Kidney epithelial cell (primary cell): ENCODE data around the gene STK17A. TPM values are rescaled to one million over a fixed set of nuclear protein-coding genes. Genes with fewer than 3 reads are reported as not detected.
"Not testable (repeated sequence)": the region's sequence is repeated elsewhere in the genome, so short reads cannot be mapped to it uniquely, and the experiment has no call there.

ENCODE experiments used
- DNase-seq: peaks from one replicate; pipeline ENCODE4 v3.0.0-alpha.2; 2010; ENCODE audit warnings: low read depth
- H3K27me3 ChIP-seq: 2 replicates; pipeline ENCODE4 v1.6.0; 2011; ENCODE audit warnings: low read length; ENCODE audit not compliant: control insufficient read depth, insufficient read depth
- H3K36me3 ChIP-seq: 2 replicates; pipeline ENCODE4 v1.5.1; 2011; ENCODE audit warnings: low read length; ENCODE audit not compliant: control insufficient read depth, insufficient read depth
- H3K4me3 ChIP-seq: 2 replicates; pipeline ENCODE4 v1.5.1; 2011; ENCODE audit warnings: low read depth, mild to moderate bottlenecking, control low read depth, low read length
- total RNA-seq: library from RNA; depleted of rRNA; stranded (reverse); fragments of >200 nt; gene quantifications from 2 replicates; pipeline ENCODE4 v1.2.3, GENCODE V29; 2015
- TF ChIP-seq, protein P1 (sequence below): IDR thresholded peaks from 2 replicates; pipeline ENCODE4 v1.5.1; 2011; ENCODE audit warnings: mild to moderate bottlenecking, moderate library complexity, low read length, control low read depth, inconsistent platforms; ENCODE audit not compliant: insufficient read depth, poor library complexity, severe bottlenecking

Gene STK17A
- total RNA-seq, 1 donor from 2014 or later, result 12.8 TPM

- no peaks in the 10 kb centered on the region for H3K36me3 ChIP-seq
- H3K27me3 ChIP-seq, result no peaks in the 10 kb centered on the region
- TF ChIP-seq, protein P1, sequence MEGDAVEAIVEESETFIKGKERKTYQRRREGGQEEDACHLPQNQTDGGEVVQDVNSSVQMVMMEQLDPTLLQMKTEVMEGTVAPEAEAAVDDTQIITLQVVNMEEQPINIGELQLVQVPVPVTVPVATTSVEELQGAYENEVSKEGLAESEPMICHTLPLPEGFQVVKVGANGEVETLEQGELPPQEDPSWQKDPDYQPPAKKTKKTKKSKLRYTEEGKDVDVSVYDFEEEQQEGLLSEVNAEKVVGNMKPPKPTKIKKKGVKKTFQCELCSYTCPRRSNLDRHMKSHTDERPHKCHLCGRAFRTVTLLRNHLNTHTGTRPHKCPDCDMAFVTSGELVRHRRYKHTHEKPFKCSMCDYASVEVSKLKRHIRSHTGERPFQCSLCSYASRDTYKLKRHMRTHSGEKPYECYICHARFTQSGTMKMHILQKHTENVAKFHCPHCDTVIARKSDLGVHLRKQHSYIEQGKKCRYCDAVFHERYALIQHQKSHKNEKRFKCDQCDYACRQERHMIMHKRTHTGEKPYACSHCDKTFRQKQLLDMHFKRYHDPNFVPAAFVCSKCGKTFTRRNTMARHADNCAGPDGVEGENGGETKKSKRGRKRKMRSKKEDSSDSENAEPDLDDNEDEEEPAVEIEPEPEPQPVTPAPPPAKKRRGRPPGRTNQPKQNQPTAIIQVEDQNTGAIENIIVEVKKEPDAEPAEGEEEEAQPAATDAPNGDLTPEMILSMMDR, result no peak
- no peak overlapping the region for H3K4me3 ChIP-seq
- DNase-seq, result no peak
Observed at GRCh38 chr7:43660141-43660540, 77.2 kb downstream of the STK17A start.

DNA sequence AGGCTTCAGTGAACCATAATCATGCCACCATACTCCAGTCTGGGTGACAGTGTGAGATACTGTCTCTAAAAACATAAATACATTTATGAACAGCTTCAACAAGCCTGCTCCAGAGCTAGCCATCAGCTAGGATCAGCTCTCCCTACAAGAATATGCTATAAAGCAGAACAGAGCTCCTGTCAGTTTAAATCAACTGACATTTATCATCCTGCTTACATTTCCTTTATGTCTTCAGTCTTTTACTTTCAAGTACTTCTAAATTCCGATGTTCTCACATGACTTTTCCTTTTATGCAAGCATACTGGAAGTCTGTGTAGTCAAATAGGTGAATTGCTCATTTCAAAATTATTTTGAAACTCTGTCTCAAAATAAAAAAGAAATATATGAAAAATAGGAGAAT lies 81.8 kb downstream of the STK17A start:
- no peak for DNase-seq
- no peaks in the 10 kb centered on the region for H3K36me3 ChIP-seq
- H3K4me3 ChIP-seq, result no peak overlapping the region
- TF ChIP-seq, protein P1, result no peak
- H3K27me3 ChIP-seq, result no peaks in the 10 kb centered on the region

DNA sequence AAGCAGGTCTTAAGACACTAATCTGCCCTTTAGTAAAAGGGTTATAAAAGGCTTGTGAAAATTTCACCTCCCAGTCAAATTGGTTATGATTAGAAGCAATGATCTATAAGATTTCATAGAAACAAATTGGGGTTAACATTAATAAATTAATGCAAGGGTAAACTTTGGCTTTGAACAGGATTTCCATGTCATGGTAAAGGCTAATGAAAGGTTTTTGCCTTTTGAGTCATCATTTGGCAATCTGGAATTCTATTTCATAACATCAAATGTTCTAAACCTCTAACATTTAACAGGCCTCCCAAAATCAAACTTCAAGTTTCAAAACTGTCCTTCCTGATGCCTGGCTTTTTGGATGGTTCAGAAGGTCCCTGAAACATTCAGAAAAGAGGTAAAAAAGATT lies 84.0 kb downstream of the STK17A start:
- H3K27me3 ChIP-seq, result no peaks in the 10 kb centered on the region
- no peaks in the 10 kb centered on the region for H3K36me3 ChIP-seq
- TF ChIP-seq, protein P1, result no peak
- no peak overlapping the region for H3K4me3 ChIP-seq
- no peak for DNase-seq

GRCh38 chr7:43668035-43668434 lies 85.1 kb downstream of the STK17A start:
- DNase-seq, result no peak
- no peaks in the 10 kb centered on the region for H3K27me3 ChIP-seq
- no peak overlapping the region for H3K4me3 ChIP-seq
- TF ChIP-seq, protein P1, result no peak
- no peaks in the 10 kb centered on the region for H3K36me3 ChIP-seq

- TF ChIP-seq, protein P1, result no peak
- DNase-seq, result no peak
- Histone ChIP-seq H3K27me3 (no peaks in the 10 kb centered on the region), H3K4me3 (no peak overlapping the region), H3K36me3 (no peaks in the 10 kb centered on the region)
Observed at GRCh38 chr7:43669286-43670081, 86.6 kb downstream of the STK17A start.

- H3K27me3 ChIP-seq, result no peaks in the 10 kb centered on the region
- H3K4me3 ChIP-seq, result no peak overlapping the region
- no peak for DNase-seq
- TF ChIP-seq, protein P1, result no peak
- no peaks in the 10 kb centered on the region for H3K36me3 ChIP-seq
Observed at GRCh38 chr7:43671521-43671920, 88.6 kb downstream of the STK17A start.

DNA sequence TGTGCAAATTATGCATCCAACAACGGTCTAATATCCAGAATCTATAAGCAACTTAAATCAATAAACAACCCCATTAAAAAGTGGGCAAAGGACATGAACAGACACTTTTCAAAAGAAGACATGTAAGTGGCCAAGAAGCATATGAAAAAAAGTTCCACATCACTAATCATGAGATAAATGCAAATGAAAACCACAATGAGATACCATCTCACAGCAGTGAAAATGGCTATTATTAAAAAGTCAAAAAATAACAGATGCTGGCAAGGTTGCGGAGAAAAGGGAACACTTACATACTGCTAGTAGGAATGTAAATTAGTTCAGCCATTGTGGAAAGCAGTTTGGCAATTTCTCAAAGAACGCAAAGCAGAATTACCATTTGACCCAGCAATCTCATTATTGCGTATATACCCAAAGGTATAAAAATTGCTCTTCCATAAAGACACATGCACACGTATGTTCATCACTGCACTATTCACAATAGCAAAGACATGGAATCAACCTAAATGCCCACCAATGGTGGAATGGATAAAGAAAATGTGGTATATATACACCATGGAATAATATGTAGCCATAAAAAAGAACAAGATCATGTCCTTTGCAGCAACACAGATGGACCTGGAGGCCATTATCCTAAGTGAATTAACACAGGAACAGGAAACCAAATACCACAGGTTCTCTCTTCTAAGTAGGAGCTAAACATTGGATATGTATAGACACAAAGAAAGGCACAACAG lies 90.5 kb downstream of the STK17A start:
- not testable (repeated sequence) for DNase-seq, H3K27me3 ChIP-seq, H3K4me3 ChIP-seq, H3K36me3 ChIP-seq
